HG03565 (cell line): ENCODE measurements around the gene SH3PXD2A.

Experiments used
- ATAC-seq: cut with Tn5 transposase; IDR thresholded peaks from one replicate; pipeline ENCODE4 v1.9.1; 2021; ENCODE audit warnings: mild to moderate bottlenecking, moderate library complexity; ENCODE audit not compliant: unreplicated experiment

The SH3PXD2A gene

DNA sequence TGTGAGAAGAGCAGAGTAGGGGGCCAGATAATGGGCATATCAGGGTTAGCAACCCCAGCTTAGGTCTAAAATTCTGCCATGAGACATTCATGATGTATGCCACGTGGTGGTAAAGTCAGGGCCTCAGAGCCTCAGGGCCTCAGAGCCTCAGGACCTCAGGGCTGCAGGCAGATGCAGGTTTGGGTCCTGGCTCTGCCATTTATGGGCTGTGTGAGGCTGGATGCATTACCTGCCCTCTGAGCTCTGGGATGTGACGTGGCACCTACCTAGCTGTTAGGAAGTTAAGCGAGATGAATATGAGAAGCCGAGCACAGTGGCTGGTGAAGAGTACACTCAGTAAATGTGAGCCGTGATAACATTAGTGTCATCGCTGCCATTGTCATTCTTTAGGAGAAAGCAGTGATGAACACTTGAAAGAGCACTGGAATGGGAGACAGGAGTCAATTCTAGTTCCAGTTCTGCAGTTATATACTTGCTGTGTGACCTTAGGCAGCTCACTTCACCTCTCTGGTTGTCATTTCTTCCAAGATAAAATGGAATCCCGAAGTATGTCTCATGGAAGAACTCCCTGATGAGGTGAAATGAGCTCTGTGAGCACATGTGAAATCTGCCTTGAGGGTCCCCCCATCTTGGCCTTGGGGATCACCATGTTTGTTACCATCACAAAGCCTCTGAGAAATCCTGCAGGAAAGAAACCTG is 127.2 kb downstream of the SH3PXD2A start:
- no peak for ATAC-seq

DNA sequence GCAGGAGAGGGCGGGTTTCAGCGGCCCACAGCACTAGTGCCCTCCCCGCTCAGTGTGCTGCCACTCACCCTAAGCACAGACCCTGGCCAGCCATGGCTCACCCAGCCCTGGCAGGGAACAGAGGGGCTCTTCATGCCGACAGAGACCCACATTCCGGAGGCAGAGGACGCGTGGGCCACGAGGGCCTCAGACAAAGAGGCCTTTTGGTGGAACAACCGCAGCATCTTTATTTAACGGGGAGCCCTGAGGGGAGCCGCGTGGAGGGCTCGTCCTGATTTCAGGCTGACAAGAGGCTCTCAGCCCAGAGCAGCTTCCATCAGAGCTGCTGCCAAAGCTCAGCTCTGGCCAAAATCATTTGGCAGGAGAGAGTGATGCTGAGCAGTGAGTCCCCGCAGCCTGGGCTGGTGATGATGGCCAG is 127.8 kb downstream of the SH3PXD2A start:
- no peak for ATAC-seq

GRCh38 chr10:103726637-103727036 is 128.7 kb downstream of the SH3PXD2A start:
- no peak for ATAC-seq

- no peak for ATAC-seq
Observed at GRCh38 chr10:103725242-103725641, 130.1 kb downstream of the SH3PXD2A start.

- no peak for ATAC-seq
Observed at GRCh38 chr10:103724771-103725170, 130.6 kb downstream of the SH3PXD2A start.

DNA sequence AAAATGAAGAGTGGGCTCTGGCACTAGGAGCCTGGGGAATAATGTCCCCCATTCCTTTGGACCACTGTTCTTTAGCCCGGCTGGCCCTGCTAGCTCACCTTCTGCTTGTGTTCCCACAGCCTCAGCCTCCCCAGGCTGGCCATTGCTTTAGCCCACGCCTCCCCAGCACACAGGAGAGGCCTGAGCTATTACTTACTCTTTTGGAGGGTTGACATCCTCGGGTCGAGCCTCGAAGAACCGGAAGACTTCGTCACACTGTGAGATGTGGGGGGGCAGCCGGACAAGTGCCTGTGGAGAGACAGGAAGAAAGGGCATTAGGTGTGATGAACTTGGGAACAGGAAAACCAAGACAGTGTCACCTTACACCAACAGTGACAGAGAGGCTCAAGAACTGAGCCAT is 131.3 kb downstream of the SH3PXD2A start:
- ATAC-seq: no peak

- ATAC-seq: no peak
Observed at GRCh38 chr10:103723557-103723956, 131.8 kb downstream of the SH3PXD2A start.

DNA sequence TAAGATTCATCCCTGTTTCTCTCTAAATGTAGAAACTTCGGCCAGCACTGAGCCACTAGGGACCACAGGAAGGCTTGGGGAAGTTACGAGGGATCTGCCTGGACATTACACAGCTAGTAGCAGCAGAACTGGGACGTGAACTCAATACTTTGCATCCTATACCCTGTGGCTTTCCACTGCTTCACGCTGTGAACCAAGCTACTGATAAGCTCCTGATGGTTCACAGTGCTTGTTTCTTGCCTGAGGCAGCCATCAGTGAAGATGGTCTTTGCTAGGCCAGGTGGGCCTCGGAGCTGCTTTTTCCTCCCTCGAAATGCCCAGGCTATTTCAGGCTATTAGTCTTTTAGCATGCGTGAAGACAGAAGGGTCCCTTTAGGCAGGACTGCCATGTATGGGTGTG is 132.7 kb downstream of the SH3PXD2A start:
- ATAC-seq: no peak

- ATAC-seq: no peak
Observed at GRCh38 chr10:103720964-103721335, 134.4 kb downstream of the SH3PXD2A start.

GRCh38 chr10:103720328-103720963 is 134.9 kb downstream of the SH3PXD2A start:
- no peak for ATAC-seq

- ATAC-seq: no peak
Observed at GRCh38 chr10:103719036-103719435, 136.3 kb downstream of the SH3PXD2A start.

GRCh38 chr10:103718247-103718620 is 137.1 kb downstream of the SH3PXD2A start:
- ATAC-seq: no peak

DNA sequence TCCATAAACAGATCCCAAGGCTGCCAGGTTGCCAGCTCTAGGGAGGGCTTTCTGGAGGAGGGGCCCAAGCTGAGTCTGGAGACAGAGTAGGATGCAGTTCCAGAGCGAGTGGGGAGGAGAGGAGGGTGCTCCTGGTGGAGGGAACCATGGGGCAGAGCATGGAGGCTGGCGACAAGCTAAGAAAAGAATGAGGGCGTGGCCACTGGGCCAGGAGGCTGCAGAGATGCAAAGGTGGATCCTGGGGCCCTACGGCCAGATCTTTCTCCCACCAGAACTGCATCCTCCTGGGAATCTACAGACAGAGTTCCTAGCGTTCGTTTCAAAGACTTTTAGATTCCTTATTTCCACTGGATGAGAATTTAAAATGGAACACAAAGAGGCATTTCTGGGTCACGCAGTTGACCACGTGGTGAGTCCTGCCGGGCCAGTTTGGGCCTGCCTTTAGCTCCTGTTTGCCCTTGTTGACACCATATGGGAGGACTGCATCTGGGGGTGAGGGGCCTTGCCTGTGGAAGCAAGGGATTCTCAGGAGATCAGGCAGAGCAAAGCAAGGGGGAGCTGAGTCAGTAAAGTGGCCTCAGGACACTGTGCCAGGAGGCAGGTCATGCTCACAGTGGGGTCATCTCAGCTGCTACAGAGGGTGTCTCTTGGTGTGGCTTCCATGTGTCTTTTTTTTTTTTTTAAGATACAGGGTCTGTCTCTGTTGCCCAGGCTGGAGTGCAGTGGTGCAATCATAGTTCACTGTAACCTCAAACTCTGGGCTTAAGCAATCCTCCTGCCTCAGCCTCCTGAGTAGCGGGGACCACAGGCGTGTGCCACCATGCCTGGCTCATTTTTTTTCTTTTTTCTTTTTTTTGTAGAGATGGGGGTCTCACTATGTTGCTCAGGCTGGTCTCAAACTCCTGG is 137.8 kb downstream of the SH3PXD2A start:
- ATAC-seq: no peak

- no peak for ATAC-seq
Observed at GRCh38 chr10:103716206-103717160, 138.9 kb downstream of the SH3PXD2A start.

GRCh38 chr10:103715430-103715829 is 139.9 kb downstream of the SH3PXD2A start:
- no peak for ATAC-seq

- ATAC-seq: no peak
Observed at GRCh38 chr10:103714232-103714891, 141.0 kb downstream of the SH3PXD2A start.

DNA sequence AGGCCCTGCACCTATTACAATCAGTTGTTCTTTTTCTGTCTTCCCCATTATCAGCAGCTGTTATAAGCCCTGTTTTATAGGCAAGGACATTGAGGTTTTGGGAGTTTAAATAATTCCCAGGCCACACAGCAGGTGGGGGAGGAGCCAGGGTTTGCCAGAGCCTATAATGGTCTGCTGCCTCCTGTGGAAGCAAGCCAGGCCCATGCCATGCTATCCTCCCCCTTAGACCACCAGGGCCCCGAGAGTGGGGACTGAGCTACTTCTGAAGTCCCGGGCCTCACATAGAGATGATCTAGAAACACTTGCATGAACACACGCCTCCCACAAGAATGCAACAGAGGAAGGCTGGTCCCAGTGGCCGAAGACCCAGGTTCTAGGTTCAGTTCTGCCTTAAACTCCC is 141.7 kb downstream of the SH3PXD2A start:
- ATAC-seq: no peak

GRCh38 chr10:103712898-103713498 is 142.4 kb downstream of the SH3PXD2A start:
- peak; percentile 41 for ATAC-seq

GRCh38 chr10:103712146-103712545 is 143.2 kb downstream of the SH3PXD2A start:
- no peak for ATAC-seq
